Stimulated activated CD8-positive, alpha-beta memory T cell treated with anti-CD3 and anti-CD28 coated beads, Interleukin-15, amount 100 ng/mL, for 24 hours (primary cell): ENCODE results near the gene SLC25A36.

Experiments
- DNase-seq: peaks from one replicate; pipeline ENCODE4 v3.0.0-alpha.2; 2020; ENCODE audit warnings: low read depth

The SLC25A36 gene, protein sequence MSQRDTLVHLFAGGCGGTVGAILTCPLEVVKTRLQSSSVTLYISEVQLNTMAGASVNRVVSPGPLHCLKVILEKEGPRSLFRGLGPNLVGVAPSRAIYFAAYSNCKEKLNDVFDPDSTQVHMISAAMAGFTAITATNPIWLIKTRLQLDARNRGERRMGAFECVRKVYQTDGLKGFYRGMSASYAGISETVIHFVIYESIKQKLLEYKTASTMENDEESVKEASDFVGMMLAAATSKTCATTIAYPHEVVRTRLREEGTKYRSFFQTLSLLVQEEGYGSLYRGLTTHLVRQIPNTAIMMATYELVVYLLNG

GRCh38 chr3:140941434-140942220 is at the start of gene SLC25A36:
Gene SLC25A36, plus strand, starts transcription at chr3:140941836. Its CDS starts 219 bp downstream, at chr3:140942055.
- DNase-seq, result peak; percentile 82

GRCh38 chr3:140896997-140897396 is 44.6 kb upstream of the SLC25A36 start:
- no peak for DNase-seq

DNA sequence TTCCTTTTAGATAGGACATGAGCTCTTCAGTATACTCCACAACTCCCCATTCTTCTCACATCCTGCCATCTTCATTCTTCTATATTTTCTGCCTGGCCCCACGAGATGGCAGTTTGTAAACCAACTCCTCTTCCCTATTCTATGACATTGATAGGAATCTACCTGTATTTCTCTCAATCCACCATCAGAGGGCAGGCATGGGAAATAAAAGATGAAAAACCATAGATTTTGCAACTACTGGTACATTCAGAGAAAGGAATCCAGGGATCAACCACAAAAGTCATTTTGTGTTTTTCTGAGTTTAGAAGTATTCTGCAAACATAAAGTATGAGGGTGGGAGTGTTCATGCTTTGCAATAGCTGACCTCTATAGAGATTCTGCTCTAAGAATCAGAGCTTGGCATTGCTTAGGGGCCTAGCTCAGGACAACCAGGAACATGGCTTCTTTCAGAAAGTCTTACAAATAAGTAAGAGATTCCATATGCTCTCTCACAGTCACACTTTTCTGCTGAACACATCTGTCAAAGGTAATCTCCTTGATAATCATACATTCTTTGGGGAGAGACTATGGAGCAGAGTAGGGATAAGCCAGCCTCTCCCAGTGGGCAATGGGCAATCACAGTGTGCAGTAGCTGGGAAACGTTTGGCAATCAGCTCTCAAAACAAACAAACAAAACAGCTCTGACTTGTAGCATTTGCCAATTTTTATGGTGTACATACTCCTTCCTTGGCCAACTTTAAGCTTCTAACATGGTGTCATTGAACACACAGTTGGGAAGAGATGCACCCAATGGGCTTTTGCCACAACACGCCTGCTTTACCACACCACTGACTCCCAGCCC is 43.1 kb upstream of the SLC25A36 start:
- DNase-seq, result no peak

- DNase-seq, result no peak
Measured at GRCh38 chr3:140899363-140899762, 42.3 kb upstream of the SLC25A36 start.

DNA sequence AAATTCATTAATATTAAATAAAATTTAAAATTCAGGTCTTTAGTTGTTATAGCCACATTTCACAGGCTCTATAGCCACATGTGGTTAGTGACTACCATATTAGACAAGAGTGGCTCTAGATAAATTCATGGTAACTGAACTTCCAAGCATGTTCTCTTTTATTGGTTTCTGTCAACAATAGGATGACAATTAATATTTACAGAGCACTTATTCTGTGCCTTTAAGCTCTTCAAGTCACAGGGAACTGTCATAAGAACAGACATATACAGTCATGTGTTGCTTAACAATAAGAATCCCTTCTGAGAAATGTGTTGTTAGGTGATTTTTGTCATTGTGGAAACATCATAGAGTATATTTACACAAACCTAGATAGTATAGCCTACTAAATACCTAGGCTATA is 38.8 kb upstream of the SLC25A36 start:
- DNase-seq, result no peak

GRCh38 chr3:140903196-140903595 is 38.4 kb upstream of the SLC25A36 start:
- no peak for DNase-seq

DNA sequence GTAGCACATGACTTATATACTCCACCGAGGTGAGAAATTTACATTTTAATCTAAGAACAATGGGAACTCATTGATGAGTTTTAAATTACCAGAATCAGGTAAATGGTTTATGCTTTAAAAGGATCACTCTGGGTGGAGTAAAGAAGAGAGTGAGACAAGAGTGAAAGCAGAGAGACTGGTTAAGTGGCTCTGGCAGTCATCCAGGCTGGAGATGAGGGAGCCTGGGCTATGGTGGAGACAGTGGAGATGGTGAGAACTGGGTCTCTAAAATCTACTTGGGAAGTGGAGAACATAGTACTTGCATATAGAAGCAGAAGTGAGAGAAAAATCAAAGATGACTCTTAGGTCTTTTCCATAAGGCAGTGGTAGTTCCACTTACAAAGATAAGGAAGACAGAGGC is 37.1 kb upstream of the SLC25A36 start:
- DNase-seq, result no peak

- DNase-seq, result no peak
Measured at GRCh38 chr3:140905559-140905958, 36.1 kb upstream of the SLC25A36 start.

- no peak for DNase-seq
Measured at GRCh38 chr3:140906785-140907184, 34.9 kb upstream of the SLC25A36 start.

DNA sequence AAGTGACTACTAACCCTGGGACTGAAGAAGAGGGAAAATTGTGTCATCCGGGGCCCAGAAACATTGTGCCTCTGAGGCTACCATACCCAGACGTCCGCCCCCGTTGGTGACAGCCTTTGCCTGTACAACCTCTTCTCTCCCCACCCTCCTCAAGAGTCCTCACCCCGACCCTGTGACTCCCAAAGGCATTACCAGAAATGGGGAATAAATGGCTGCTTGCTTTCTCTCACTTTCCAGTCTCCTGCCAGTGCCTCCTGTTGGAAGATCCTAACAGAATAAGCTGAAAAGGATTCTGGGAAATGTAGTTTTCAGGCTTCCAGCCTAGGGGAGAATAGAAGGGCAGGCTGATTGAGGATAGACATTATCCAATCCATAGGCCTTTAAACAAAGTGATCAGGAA is 30.8 kb upstream of the SLC25A36 start:
- no peak for DNase-seq

DNA sequence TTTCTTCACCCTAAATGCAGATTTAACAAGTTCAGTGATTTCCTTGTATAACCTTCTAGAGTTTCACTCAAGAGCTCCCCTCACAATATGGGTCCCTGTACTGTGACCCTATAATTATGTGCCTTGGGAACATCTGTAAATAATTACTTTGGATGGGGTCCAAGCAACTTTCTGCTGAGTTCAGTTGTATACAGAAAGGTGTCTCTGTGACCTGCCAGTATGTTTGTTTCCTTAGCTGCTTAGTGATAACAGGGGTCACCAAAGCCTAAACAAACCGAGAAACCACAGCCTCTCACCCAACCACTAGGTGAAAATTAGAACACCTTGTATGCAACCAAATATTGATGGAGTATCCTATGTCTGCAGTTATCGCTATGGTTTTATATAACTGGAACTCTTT is 29.8 kb upstream of the SLC25A36 start:
- DNase-seq, result no peak

- no peak for DNase-seq
Measured at GRCh38 chr3:140913728-140914127, 27.9 kb upstream of the SLC25A36 start.

- no peak for DNase-seq
Measured at GRCh38 chr3:140914384-140914945, 27.2 kb upstream of the SLC25A36 start.

GRCh38 chr3:140916603-140917002 is 25.0 kb upstream of the SLC25A36 start:
- no peak for DNase-seq

- no peak for DNase-seq
Measured at GRCh38 chr3:140917772-140918171, 23.9 kb upstream of the SLC25A36 start.

DNA sequence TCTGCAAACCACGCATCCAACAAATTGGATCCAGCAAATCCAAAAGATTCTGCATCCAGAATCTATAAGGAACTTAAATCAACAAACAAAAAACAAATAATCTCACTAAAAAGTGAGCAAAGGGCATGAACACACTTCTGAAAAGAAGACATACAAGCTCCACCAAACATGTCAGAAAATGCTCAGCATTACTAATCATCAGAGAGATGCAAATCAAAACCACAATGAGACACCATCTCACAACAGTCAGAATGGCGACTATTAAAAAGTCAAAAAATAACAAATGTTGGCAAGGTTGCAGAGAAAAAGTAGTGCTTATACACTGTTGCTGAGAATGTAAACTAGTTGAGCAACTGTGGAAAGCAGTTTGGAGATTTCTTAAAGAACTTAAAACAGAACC is 21.6 kb upstream of the SLC25A36 start:
- DNase-seq, result no peak

- no peak for DNase-seq
Measured at GRCh38 chr3:140922634-140923033, 19.0 kb upstream of the SLC25A36 start.

DNA sequence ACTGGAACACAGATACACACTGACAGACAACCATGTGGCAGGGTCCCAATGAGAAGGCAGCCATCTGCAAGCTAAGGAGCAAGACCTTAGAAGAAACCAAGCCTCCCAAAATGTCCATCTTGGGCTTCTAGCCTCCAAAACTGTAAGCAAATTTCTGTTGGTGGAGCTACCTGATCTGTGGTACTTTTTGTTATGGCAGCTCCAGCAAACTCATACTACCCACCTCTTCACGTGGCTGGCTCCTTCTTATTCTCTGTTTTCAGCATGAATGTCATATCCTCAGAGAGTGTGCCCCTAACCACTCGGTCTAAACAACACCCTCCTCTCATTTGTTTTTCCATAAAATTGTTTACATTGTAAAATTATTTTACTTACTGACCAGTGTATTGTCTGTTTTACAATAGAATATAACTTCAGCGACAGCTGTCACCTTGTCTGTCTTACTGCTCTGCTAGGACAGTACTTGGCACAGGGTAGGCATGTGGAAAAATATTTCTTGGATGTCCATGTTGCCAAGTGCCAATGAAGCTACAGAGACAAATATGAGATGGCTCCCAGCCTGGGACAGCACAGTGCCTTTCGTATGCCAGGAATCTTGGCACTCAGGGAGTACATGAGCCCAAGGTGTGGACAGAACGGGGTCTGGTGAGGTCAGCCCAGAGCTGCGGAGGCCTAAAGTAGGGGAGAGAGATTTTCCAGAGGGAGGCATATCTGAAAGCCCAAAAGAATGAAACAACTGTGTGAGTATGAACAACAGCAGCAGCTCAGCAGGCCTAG is 17.4 kb upstream of the SLC25A36 start:
- DNase-seq, result no peak

- DNase-seq, result no peak
Measured at GRCh38 chr3:140927279-140928069, 14.2 kb upstream of the SLC25A36 start.

DNA sequence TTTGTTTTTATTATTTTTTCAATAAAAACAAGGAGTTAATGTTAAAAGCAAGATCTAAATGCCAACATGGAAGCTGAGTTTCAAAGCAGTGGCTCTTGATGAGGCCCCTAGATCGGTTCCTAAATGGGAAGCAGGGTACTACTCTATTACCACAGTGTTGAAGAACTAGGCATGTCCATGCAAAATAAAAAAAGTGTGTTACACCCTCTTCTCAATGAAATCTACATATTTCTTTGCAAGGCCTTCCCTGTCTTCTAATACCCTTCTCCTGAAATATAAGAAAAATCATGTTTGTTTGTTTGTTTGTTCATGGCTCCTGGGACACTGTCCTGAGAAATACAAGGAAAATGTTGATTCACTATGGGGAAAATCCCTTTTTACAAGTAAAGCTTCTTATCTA is 12.2 kb upstream of the SLC25A36 start:
- no peak for DNase-seq

GRCh38 chr3:140931016-140931454 is 10.6 kb upstream of the SLC25A36 start:
- no peak for DNase-seq
